ENCODE measurements around the gene EARS2. TPM values are rescaled to one million over a fixed set of nuclear protein-coding genes. Genes with fewer than 3 reads are reported as not detected.

Gene EARS2
- total and polyA plus RNA-seq, 10 of the 15 experiments (the other 5 are each of a cell fraction or from before 2014, with no cell fraction given) = 12.9 to 65.9 (median 33.5) TPM

DNA sequence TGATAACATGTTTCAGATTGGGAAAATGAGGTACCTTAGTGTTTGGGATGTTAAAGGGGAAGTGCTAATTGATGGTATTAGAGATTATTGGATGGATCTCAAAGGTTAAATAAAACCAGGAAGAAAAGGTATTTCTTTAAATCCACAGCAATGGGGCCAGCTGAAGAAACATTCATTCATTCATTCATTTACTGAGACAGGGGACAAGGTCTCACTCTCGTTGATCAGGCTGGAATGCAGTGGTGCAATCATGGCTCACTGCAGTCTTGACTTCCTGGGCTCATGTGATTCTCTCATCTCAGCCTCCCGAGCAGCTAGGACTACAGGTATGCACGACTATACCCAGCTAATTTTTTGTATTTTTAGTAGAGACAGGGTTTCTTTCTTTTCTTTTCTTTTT, 19.8 kb downstream of the EARS2 start:
- no TSS peak for BruUV-seq (replicated peaks)
- SMC1A ChIA-PET (ENCODE audit: uncharacterized antibody, unreplicated experiment) = interaction anchor here (1.2 kb wide), 1 partner anchor 8 kb away, joined by 4 read pairs; no protein-coding TSS in a partner anchor
- H3K4me3 ChIP-seq = no peak overlapping the region
- FAIRE-seq = no peak
- CTCF ChIA-PET = interaction anchor here (0.7 to 2.5 kb wide), 2 partner anchors 11 to 59 kb away, joined by 3 to 6 read pairs; partner anchors contain the start of gene NDUFAB1
- POLR2A ChIA-PET = interaction anchor here (0.5 to 0.6 kb wide), 2 partner anchors 22 to 246 kb away, joined by 3 to 4 read pairs; no protein-coding TSS in a partner anchor
- H4K20me1 ChIP-seq (ENCODE audit: control insufficient read depth, insufficient read depth) = no peaks in the 10 kb centered on the region
- no peaks in the 10 kb centered on the region for H3K27me3 ChIP-seq (replicated peaks in 1 of 2; ENCODE audit: control insufficient read depth in 2 of 2, insufficient read depth in 2 of 2, low read length in 1 of 2)
- no peaks in the 10 kb centered on the region for H3K4me1 ChIP-seq (ENCODE audit: control insufficient read depth, insufficient read depth, low read length)
- no peak overlapping the region for H3K9ac ChIP-seq (ENCODE audit: control insufficient read depth, insufficient read depth, low read length)
- no peak overlapping the region for H3K27ac ChIP-seq (ENCODE audit: control insufficient read depth, insufficient read depth)
- RAD21 ChIA-PET (ENCODE audit: unreplicated experiment) = no interaction called here
- WGBS (ENCODE audit: insufficient coverage, insufficient replicate concordance, low lambda C conversion rate, missing lambda C conversion rate) = 80% methylated on average over 3 of the region's 3 CpGs
- peaks cover 20 to 30% of the 10 kb centered on the region in 2 experiments for H3K36me3 ChIP-seq (ENCODE audit: control insufficient read depth in 2 of 2, insufficient read depth in 2 of 2, low read length in 1 of 2)
- TF ChIP-seq SMC3 (IDR thresholded peaks at IDR 0.05; ENCODE audit: borderline replicate concordance, low read length) = no peak
- no peak for TF ChIP-seq EGR1 (IDR thresholded peaks at IDR 0.05; ENCODE audit: borderline replicate concordance in 1 of 2, low read depth in 2 of 2, low read length in 2 of 2)
- peak; percentile 32 for TF ChIP-seq E4F1 (IDR thresholded peaks at IDR 0.05; ENCODE audit: borderline replicate concordance, partially characterized antibody)
- no peak for TF ChIP-seq SMAD1 (IDR thresholded peaks at IDR 0.05; ENCODE audit: low read depth, partially characterized antibody)
- no peak for TF ChIP-seq ZNF217 (IDR thresholded peaks at IDR 0.05)
- no peaks in the 10 kb centered on the region for H3K79me2 ChIP-seq (ENCODE audit: control insufficient read depth, insufficient read depth, low read length)
- intact Hi-C loops (cut with micrococcal nuclease; ENCODE audit: unreplicated experiment) = no loop called here
- in situ Hi-C loops (cut with MboI) = no loop called here
- no peak for ATAC-seq
- H2AFZ ChIP-seq (ENCODE audit: control insufficient read depth, low read depth, low read length) = no peak overlapping the region
- no peak overlapping the region for H3K4me2 ChIP-seq (ENCODE audit: control insufficient read depth, insufficient read depth)
- no peak for DNase-seq (ENCODE audit: low read depth, low spot score)
- H3K9me3 ChIP-seq (replicated peaks; ENCODE audit: control insufficient read depth, insufficient read depth, low read length) = no peaks in the 10 kb centered on the region

All from GM12878 (cell line).